ENCODE results near the gene ATXN10. TPM values are rescaled to one million over a fixed set of nuclear protein-coding genes. Genes with fewer than 3 reads are reported as not detected.

The ATXN10 gene
- total and polyA plus RNA-seq, 10 of the 15 experiments (the other 5 are each of a cell fraction or from before 2014, with no cell fraction given), result 29.2 to 249 (median 146) TPM

DNA sequence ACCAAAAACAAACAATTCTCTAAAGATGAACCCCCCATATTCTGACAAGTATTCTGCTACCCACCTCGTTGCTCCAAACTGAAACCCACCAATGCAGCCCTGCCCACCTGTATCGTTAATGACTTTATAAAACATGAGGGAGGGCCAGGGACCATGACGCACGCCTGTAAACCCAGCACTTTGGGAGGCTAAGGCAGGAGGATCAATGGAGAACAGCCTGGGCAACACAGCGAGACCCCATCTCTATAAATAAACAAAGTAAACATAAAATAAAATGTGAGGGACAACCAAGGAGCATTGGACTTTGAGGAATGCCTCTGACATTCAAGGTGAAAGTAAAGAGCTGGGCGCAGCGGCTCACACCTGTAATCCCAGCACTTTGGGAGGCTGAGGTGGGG lies 39.8 kb upstream of the ATXN10 start (continued):
- TF ChIP-seq, protein P1, sequence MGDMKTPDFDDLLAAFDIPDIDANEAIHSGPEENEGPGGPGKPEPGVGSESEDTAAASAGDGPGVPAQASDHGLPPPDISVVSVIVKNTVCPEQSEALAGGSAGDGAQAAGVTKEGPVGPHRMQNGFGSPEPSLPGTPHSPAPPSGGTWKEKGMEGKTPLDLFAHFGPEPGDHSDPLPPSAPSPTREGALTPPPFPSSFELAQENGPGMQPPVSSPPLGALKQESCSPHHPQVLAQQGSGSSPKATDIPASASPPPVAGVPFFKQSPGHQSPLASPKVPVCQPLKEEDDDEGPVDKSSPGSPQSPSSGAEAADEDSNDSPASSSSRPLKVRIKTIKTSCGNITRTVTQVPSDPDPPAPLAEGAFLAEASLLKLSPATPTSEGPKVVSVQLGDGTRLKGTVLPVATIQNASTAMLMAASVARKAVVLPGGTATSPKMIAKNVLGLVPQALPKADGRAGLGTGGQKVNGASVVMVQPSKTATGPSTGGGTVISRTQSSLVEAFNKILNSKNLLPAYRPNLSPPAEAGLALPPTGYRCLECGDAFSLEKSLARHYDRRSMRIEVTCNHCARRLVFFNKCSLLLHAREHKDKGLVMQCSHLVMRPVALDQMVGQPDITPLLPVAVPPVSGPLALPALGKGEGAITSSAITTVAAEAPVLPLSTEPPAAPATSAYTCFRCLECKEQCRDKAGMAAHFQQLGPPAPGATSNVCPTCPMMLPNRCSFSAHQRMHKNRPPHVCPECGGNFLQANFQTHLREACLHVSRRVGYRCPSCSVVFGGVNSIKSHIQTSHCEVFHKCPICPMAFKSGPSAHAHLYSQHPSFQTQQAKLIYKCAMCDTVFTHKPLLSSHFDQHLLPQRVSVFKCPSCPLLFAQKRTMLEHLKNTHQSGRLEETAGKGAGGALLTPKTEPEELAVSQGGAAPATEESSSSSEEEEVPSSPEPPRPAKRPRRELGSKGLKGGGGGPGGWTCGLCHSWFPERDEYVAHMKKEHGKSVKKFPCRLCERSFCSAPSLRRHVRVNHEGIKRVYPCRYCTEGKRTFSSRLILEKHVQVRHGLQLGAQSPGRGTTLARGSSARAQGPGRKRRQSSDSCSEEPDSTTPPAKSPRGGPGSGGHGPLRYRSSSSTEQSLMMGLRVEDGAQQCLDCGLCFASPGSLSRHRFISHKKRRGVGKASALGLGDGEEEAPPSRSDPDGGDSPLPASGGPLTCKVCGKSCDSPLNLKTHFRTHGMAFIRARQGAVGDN (IDR thresholded peaks at IDR 0.05), result no peak
- no peak for TF ChIP-seq TBL1XR1 (IDR thresholded peaks at IDR 0.05; ENCODE audit: low read depth, low read length)
- no peak for TF ChIP-seq YBX1 (IDR thresholded peaks at IDR 0.05)

DNA sequence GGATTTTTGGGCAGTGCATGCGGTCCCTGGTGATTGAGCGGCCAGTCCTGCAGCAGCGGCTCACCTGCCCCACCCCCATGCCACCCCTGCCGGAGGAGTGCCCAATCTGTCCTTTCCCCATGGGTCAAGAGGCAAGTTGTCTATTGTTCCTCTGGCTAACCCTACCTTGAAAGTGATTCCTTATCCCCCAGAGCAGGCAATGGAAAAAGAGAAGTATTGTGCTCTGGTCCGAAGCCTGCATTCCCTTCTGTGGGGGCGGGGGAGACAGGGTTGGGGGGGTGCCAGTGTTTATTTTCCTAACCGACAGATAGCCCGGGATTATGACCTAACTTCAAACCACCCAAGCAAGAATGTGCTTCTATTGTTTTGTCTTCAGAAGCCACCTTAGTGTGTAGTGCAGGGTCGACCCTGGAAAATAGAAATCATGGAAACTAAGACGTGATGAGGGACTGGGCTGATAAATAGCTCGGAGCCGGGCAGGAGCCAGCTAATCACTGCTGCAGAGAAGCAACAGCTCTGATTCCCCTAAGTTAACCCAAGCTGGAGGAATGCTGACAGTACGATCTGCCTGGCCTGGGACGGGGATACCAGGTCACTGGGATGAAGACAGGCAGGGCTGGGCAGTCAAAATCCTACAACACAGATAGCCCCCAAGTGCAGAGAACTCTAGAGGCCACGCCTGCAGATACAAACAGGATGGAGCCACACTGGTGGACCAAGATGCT lies 38.7 kb upstream of the ATXN10 start:
- ChIA-PET SMC1A (ENCODE audit: uncharacterized antibody, unreplicated experiment) (no interaction called here), CTCF (interaction anchor here (0.6 to 0.7 kb wide), 2 partner anchors 29 to 260 kb away, joined by 3 to 4 read pairs; no protein-coding TSS in a partner anchor), RAD21 (ENCODE audit: unreplicated experiment) (no interaction called here), POLR2A (no interaction called here)
- Histone ChIP-seq H3K79me2 (ENCODE audit: control insufficient read depth, insufficient read depth, low read length) (no peaks in the 10 kb centered on the region), H3K4me2 (ENCODE audit: control insufficient read depth, insufficient read depth) (no peak overlapping the region), H2AFZ (ENCODE audit: control insufficient read depth, low read depth, low read length) (no peak overlapping the region), H3K36me3 (ENCODE audit: control insufficient read depth in 2 of 2, insufficient read depth in 2 of 2, low read length in 1 of 2) (no peaks in the 10 kb centered on the region), H3K4me3 (no peak overlapping the region), H4K20me1 (ENCODE audit: control insufficient read depth, insufficient read depth) (no peaks in the 10 kb centered on the region), H3K27ac (ENCODE audit: control insufficient read depth, insufficient read depth) (no peak overlapping the region), H3K9ac (ENCODE audit: control insufficient read depth, insufficient read depth, low read length) (no peak overlapping the region), H3K27me3 (replicated peaks in 1 of 2; ENCODE audit: control insufficient read depth in 2 of 2, insufficient read depth in 2 of 2, low read length in 1 of 2) (peaks cover 1 to 3% of the 10 kb centered on the region in 2 experiments; a peak in 2 of 4 replicates), H3K9me3 (replicated peaks; ENCODE audit: control insufficient read depth, insufficient read depth, low read length) (no peaks in the 10 kb centered on the region), H3K4me1 (ENCODE audit: control insufficient read depth, insufficient read depth, low read length) (no peaks in the 10 kb centered on the region)
- intact Hi-C loops (cut with micrococcal nuclease; ENCODE audit: unreplicated experiment) (no loop called here), in situ Hi-C loops (cut with MboI) (no loop called here)
- FAIRE-seq, result no peak
- TF ChIP-seq FOXM1 (IDR thresholded peaks at IDR 0.05; ENCODE audit: low read depth, low read length) (no peak), RAD21 (IDR thresholded peaks at IDR 0.05; ENCODE audit: insufficient read depth, low read depth, low read length) (no peak), POLR2AphosphoS2 (IDR thresholded peaks at IDR 0.05; ENCODE audit: low read depth, low read length) (no peak)
- TF ChIP-seq, protein P2, sequence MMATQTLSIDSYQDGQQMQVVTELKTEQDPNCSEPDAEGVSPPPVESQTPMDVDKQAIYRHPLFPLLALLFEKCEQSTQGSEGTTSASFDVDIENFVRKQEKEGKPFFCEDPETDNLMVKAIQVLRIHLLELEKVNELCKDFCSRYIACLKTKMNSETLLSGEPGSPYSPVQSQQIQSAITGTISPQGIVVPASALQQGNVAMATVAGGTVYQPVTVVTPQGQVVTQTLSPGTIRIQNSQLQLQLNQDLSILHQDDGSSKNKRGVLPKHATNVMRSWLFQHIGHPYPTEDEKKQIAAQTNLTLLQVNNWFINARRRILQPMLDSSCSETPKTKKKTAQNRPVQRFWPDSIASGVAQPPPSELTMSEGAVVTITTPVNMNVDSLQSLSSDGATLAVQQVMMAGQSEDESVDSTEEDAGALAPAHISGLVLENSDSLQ (IDR thresholded peaks at IDR 0.05), result no peak
- no peak for ATAC-seq
- DNase-seq (ENCODE audit: low read depth, low spot score), result no peak
- WGBS (ENCODE audit: insufficient coverage, insufficient replicate concordance, low lambda C conversion rate, missing lambda C conversion rate), result 22% methylated on average over 15 of the region's 15 CpGs
- no TSS peak for BruUV-seq (replicated peaks)

Measured in GM12878 (cell line).